H9 (cell line): Measurements from ENCODE around the gene HIF1A. TPM values are rescaled to one million over a fixed set of nuclear protein-coding genes. Genes with fewer than 3 reads are reported as not detected.

ENCODE experiments used
- DNase-seq: peaks from one replicate; pipeline ENCODE4 v3.0.0-alpha.2; 2017
- H2AFZ ChIP-seq: one replicate; pipeline ENCODE4 v1.6.1; 2013; ENCODE audit warnings: mild to moderate bottlenecking, low read length, control low read depth, moderate library complexity
- H2AK5ac ChIP-seq: 2 replicates; pipeline ENCODE4 v1.6.1; 2013; ENCODE audit warnings: low read length, control low read depth, mixed read lengths; ENCODE audit not compliant: insufficient read length
- H2BK120ac ChIP-seq: one replicate; pipeline ENCODE4 v1.6.1; 2013; ENCODE audit warnings: low read depth, mild to moderate bottlenecking, low read length, control low read depth, inconsistent platforms; ENCODE audit not compliant: poor library complexity, severe bottlenecking
- H2BK12ac ChIP-seq: 2 replicates; pipeline ENCODE4 v1.6.1; 2013; ENCODE audit warnings: low read length, control low read depth, mixed read lengths, low read depth; ENCODE audit not compliant: insufficient read length
- H2BK15ac ChIP-seq: 2 replicates; pipeline ENCODE4 v1.6.1; 2013; ENCODE audit warnings: low read depth, low read length, control low read depth
- H2BK20ac ChIP-seq: one replicate; pipeline ENCODE4 v1.6.1; 2013; ENCODE audit warnings: low read depth, mild to moderate bottlenecking, low read length, control low read depth, inconsistent platforms; ENCODE audit not compliant: poor library complexity, severe bottlenecking
- H2BK5ac ChIP-seq: 2 replicates; pipeline ENCODE4 v1.6.1; 2013; ENCODE audit warnings: low read length, control low read depth, mixed read lengths; ENCODE audit not compliant: insufficient read length
- H3K14ac ChIP-seq: 2 replicates; pipeline ENCODE4 v1.6.1; 2013; ENCODE audit warnings: low read length, control low read depth; ENCODE audit not compliant: insufficient read depth
- H3K18ac ChIP-seq: 2 replicates; pipeline ENCODE4 v1.6.1; 2013; ENCODE audit warnings: low read depth, mild to moderate bottlenecking, mixed read lengths, low read length, control low read depth; ENCODE audit not compliant: insufficient read length
- H3K23ac ChIP-seq: 2 replicates; pipeline ENCODE4 v1.6.1; 2013; ENCODE audit warnings: low read length, control low read depth, mixed read lengths, low read depth; ENCODE audit not compliant: insufficient read length
- H3K23me2 ChIP-seq: 2 replicates; pipeline ENCODE4 v1.6.1; 2013; ENCODE audit warnings: low read depth, mild to moderate bottlenecking, mixed read lengths, low read length, control low read depth; ENCODE audit not compliant: insufficient read length, poor library complexity, severe bottlenecking
- H3K27ac ChIP-seq: 2 replicates; pipeline ENCODE4 v1.5.1; 2013; ENCODE audit warnings: low read length, control low read depth, mixed read lengths, low read depth; ENCODE audit not compliant: insufficient read length
- H3K27me3 ChIP-seq: 2 replicates; pipeline ENCODE4 v1.6.1; 2013; ENCODE audit warnings: low read length, control low read depth, inconsistent platforms; ENCODE audit not compliant: insufficient read depth
- H3K4ac ChIP-seq: 2 replicates; pipeline ENCODE4 v1.6.1; 2013; ENCODE audit warnings: low read depth, mild to moderate bottlenecking, control low read depth, inconsistent platforms, low read length, moderate library complexity
- H3K4me1 ChIP-seq: 2 replicates; pipeline ENCODE4 v1.6.1; 2013; ENCODE audit warnings: low read length, control low read depth, inconsistent platforms; ENCODE audit not compliant: insufficient read depth
- H3K4me2 ChIP-seq: 2 replicates; pipeline ENCODE4 v1.6.1; 2013; ENCODE audit warnings: low read length, control low read depth, mixed read lengths; ENCODE audit not compliant: insufficient read length, insufficient read depth
- H3K56ac ChIP-seq: 2 replicates; pipeline ENCODE4 v1.6.1; 2013; ENCODE audit warnings: low read depth, mild to moderate bottlenecking, mixed read lengths, low read length, control low read depth; ENCODE audit not compliant: insufficient read length
- H3K79me1 ChIP-seq: 2 replicates; pipeline ENCODE4 v1.6.1; 2013; ENCODE audit warnings: low read depth, mild to moderate bottlenecking, moderate library complexity, low read length, control low read depth, inconsistent platforms; ENCODE audit not compliant: insufficient read depth, poor library complexity, severe bottlenecking
- H3K79me2 ChIP-seq: 2 replicates; pipeline ENCODE4 v1.6.1; 2013; ENCODE audit warnings: low read length, control low read depth, inconsistent platforms; ENCODE audit not compliant: insufficient read depth
- H3K9ac ChIP-seq: 2 replicates; pipeline ENCODE4 v1.6.1; 2013; ENCODE audit warnings: low read length, control low read depth, mixed read lengths; ENCODE audit not compliant: insufficient read length; ENCODE audit errors: extremely low read depth
- H3K9me3 ChIP-seq: one replicate; pipeline ENCODE4 v1.6.1; 2013; ENCODE audit warnings: low read depth, low read length, inconsistent platforms; ENCODE audit not compliant: control insufficient read depth
- H3T11ph ChIP-seq: one replicate; pipeline ENCODE4 v1.6.1; 2013; ENCODE audit warnings: mild to moderate bottlenecking, low read length, control low read depth, inconsistent platforms
- H4K20me1 ChIP-seq: one replicate; pipeline ENCODE4 v1.6.1; 2013; ENCODE audit not compliant: control insufficient read depth, insufficient read length, insufficient read depth
- H4K5ac ChIP-seq: 2 replicates; pipeline ENCODE4 v1.6.1; 2013; ENCODE audit warnings: low read depth, mild to moderate bottlenecking, mixed read lengths, low read length, control low read depth; ENCODE audit not compliant: insufficient read length
- H4K8ac ChIP-seq: replicated peaks from 2 replicates; pipeline ENCODE4 v1.6.1; 2013; ENCODE audit warnings: low read length, control low read depth, mixed read lengths, low read depth; ENCODE audit not compliant: insufficient read length
- H4K91ac ChIP-seq: 2 replicates; pipeline ENCODE4 v1.6.1; 2013; ENCODE audit warnings: low read depth, mild to moderate bottlenecking, moderate library complexity, mixed read lengths, low read length, control low read depth; ENCODE audit not compliant: insufficient read length
- H3K27ac Mint-ChIP-seq, 3 experiments: 2 replicates in 2 of 3; 3 replicates in 1 of 3; pipeline ENCODE4 v1.8.0; 2020 to 2021; ENCODE audit warnings: mixed read lengths in 3 of 3, mild to moderate bottlenecking in 1 of 3, moderate library complexity in 1 of 3
- H3K27me3 Mint-ChIP-seq: 2 replicates; pipeline ENCODE4 v1.8.0; 2021; ENCODE audit warnings: low read depth, mild to moderate bottlenecking, moderate library complexity, mixed read lengths
- H3K36me3 Mint-ChIP-seq, 3 experiments: 2 replicates in 2 of 3; 3 replicates in 1 of 3; pipeline ENCODE4 v1.8.0; 2020 to 2021; ENCODE audit warnings: low read depth in 3 of 3, mixed read lengths in 3 of 3; ENCODE audit not compliant: insufficient read depth in 1 of 3
- H3K4me1 Mint-ChIP-seq, 2 experiments: 2 replicates each; pipeline ENCODE4 v1.8.0; 2020; ENCODE audit warnings: mixed read lengths in 2 of 2
- H3K4me3 Mint-ChIP-seq, 2 experiments: 2 replicates in 1 of 2; 3 replicates in 1 of 2; pipeline ENCODE4 v1.8.0; 2020 to 2021; ENCODE audit warnings: mild to moderate bottlenecking in 2 of 2, mixed read lengths in 2 of 2, moderate library complexity in 1 of 2
- H3K9me3 Mint-ChIP-seq, 2 experiments: 2 replicates in 1 of 2; 3 replicates in 1 of 2; pipeline ENCODE4 v1.8.0; 2020; ENCODE audit warnings: mild to moderate bottlenecking in 2 of 2, mixed read lengths in 2 of 2, moderate library complexity in 1 of 2
- CTCF ChIP-seq: fragments of 200-600 bp; sonication (generic); conservative IDR thresholded peaks from 3 replicates; pipeline ENCODE4 v1.8.0; 2021; ENCODE audit warnings: antibody characterized with exemption, mild to moderate bottlenecking
- WGBS: extraction: QIAGEN DNeasy Blood & Tissue Kit; methylation state at CpG from one replicate; pipeline ENCODE4 v1.1.7; 2013; ENCODE audit warnings: missing lambda C conversion rate, low lambda C conversion rate, mixed read lengths; ENCODE audit not compliant: insufficient read length; ENCODE audit errors: extremely low coverage; 5-methylcytosine and 5-hydroxymethylcytosine counted together
- total RNA-seq: library from RNA; stranded (reverse); gene quantifications from 2 replicates; pipeline ENCODE4 v1.2.1, GENCODE V29; 2021

Gene HIF1A
- total RNA-seq, 1 experiment from 2014 or later, result 154 TPM

DNA sequence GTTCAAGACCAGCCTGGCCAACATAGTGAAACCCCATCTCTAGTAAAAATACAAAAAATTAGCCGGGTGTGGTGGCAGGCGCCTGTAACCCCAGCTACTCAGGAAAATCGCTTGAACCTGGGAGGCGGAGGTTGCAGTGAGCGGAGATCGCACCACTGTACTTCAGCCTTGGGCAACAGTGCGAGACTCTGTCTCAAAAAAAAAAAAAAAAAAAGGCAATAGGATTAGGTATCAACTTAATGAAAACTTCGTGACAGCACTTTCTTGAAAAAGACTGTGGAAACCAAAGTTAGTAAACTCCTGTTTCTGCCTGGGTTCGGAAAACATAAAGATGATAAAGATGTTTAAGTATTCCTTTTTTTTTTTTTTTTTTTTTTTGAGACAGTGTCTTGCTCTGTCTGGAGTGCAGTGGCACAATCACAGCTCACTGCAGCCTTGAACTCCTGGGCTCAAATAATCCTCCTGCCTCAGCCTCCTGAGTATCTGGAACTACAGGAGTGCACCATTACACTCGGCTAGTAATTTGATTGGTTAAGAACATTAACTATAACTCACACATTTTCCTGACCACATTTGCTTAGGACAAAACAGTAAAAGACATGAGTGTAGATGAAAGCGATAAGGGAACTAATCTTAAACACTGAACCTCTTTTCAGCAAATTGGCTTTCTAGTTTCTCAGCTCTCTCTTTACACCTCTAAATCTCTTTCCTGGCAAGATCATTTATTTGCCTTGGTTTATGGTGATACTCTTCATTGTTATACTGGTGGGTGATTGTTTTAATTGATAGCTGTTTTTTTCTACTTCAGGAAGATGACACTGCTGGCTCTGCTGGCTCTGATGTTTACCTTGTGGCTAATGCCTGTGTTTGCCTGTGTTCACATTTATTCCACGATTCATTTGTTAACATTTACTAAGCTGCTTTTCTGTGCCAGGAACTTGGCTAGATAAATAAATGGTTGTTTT is 15.8 kb downstream of the HIF1A start:
- Histone ChIP-seq H3K23ac (no peak overlapping the region), H3K79me2 (peaks cover 71% of the 10 kb centered on the region), H2BK12ac (no peak overlapping the region), H2BK20ac (no peak overlapping the region), H3K23me2 (no peaks in the 10 kb centered on the region), H3K79me1 (no peaks in the 10 kb centered on the region), H2AFZ (no peak overlapping the region), H3K27ac (no peak overlapping the region), H3K27me3 (no peaks in the 10 kb centered on the region), H2BK15ac (no peak overlapping the region), H2BK5ac (no peak overlapping the region), H3K4me2 (no peak overlapping the region), H4K8ac (no peak overlapping the region), H3K14ac (no peak overlapping the region), H4K20me1 (no peaks in the 10 kb centered on the region), H3K4ac (no peak overlapping the region), H4K5ac (no peak overlapping the region), H3K56ac (no peak overlapping the region), H3K9ac (no peak overlapping the region), H3K18ac (no peak overlapping the region), H2BK120ac (no peak overlapping the region), H3T11ph (no peak overlapping the region), H2AK5ac (no peak overlapping the region), H4K91ac (no peak overlapping the region), H3K4me1 (peaks cover 6% of the 10 kb centered on the region; the same call in 1 of the 2 replicates), H3K9me3 (no peaks in the 10 kb centered on the region)
- no peaks in the 10 kb centered on the region for H3K27me3 Mint-ChIP-seq
- no peak for DNase-seq
- no peak for TF ChIP-seq CTCF
- WGBS, result no CpG with 5 or more reads among the region's 12 CpGs
- H3K36me3 Mint-ChIP-seq, result peaks cover 2 to 8% (median 6%) of the 10 kb centered on the region in 3 experiments; a peak in 4 of 7 replicates
- peak overlapping the region in 2 of 3 experiments; percentile 27 to 49; a peak in 2 of 7 replicates for H3K27ac Mint-ChIP-seq
- no peak overlapping the region; a peak in 1 of 5 replicates for H3K4me3 Mint-ChIP-seq
- H3K9me3 Mint-ChIP-seq, result no peaks in the 10 kb centered on the region
- peaks cover 50 to 58% of the 10 kb centered on the region in 2 experiments for H3K4me1 Mint-ChIP-seq
